Measurements from ENCODE around the gene GALNT9.

Gene GALNT9

GRCh38 chr12:132338781-132339180 lies 9.4 kb upstream of the GALNT9 start:
- ChIA-PET CTCF (no interaction called here), POLR2A (no interaction called here)
- DNase-seq (ENCODE audit: low read depth, low spot score), result no peak
- TF ChIP-seq CTCF (IDR thresholded peaks at IDR 0.05; ENCODE audit: insufficient read depth, low read length, missing control alignments), result no peak
- H3K4me3 ChIP-seq (ENCODE audit: low read depth, low read length), result no peak overlapping the region

GRCh38 chr12:132338311-132338710 lies 8.9 kb upstream of the GALNT9 start:
- no peak for DNase-seq (ENCODE audit: low read depth, low spot score)
- ChIA-PET POLR2A (no interaction called here), CTCF (no interaction called here)
- H3K4me3 ChIP-seq (ENCODE audit: low read depth, low read length), result no peak overlapping the region
- no peak for TF ChIP-seq CTCF (IDR thresholded peaks at IDR 0.05; ENCODE audit: insufficient read depth, low read length, missing control alignments)

GRCh38 chr12:132337557-132337956 lies 8.2 kb upstream of the GALNT9 start:
- TF ChIP-seq CTCF (IDR thresholded peaks at IDR 0.05; ENCODE audit: insufficient read depth, low read length, missing control alignments), result no peak
- ChIA-PET POLR2A (no interaction called here), CTCF (no interaction called here)
- DNase-seq (ENCODE audit: low read depth, low spot score), result no peak
- H3K4me3 ChIP-seq (ENCODE audit: low read depth, low read length), result no peak overlapping the region

GRCh38 chr12:132336451-132337413 lies 7.3 kb upstream of the GALNT9 start:
- no peak overlapping the region for H3K4me3 ChIP-seq (ENCODE audit: low read depth, low read length)
- DNase-seq (ENCODE audit: low read depth, low spot score), result no peak
- no peak for TF ChIP-seq CTCF (IDR thresholded peaks at IDR 0.05; ENCODE audit: insufficient read depth, low read length, missing control alignments)
- ChIA-PET CTCF (no interaction called here), POLR2A (no interaction called here)

GRCh38 chr12:132335179-132335756 lies 5.9 kb upstream of the GALNT9 start:
- TF ChIP-seq CTCF (IDR thresholded peaks at IDR 0.05; ENCODE audit: insufficient read depth, low read length, missing control alignments), result no peak
- POLR2A ChIA-PET, result no interaction called here
- CTCF ChIA-PET, result no interaction called here
- no peak overlapping the region for H3K4me3 ChIP-seq (ENCODE audit: low read depth, low read length)
- DNase-seq (ENCODE audit: low read depth, low spot score), result no peak

GRCh38 chr12:132333766-132334165 lies 4.4 kb upstream of the GALNT9 start:
- DNase-seq (ENCODE audit: low read depth, low spot score), result no peak
- no peak overlapping the region for H3K4me3 ChIP-seq (ENCODE audit: low read depth, low read length)
- TF ChIP-seq CTCF (IDR thresholded peaks at IDR 0.05; ENCODE audit: insufficient read depth, low read length, missing control alignments), result no peak
- ChIA-PET CTCF (no interaction called here), POLR2A (no interaction called here)

All from AG04449 (cell line).